GM12878 (cell line): Measurements from ENCODE around the gene GATAD2B. TPM values are rescaled to one million over a fixed set of nuclear protein-coding genes. Genes with fewer than 3 reads are reported as not detected.

Experiments
- ATAC-seq: fragments of 200-7000 bp; cut with Tn5 transposase; 3 replicates; pipeline ENCODE4 v1.9.1; 2020; ENCODE audit warnings: mild to moderate bottlenecking, moderate library complexity
- BruUV-seq: library from RNA; stranded (reverse); fragments of 400-500 nt; replicated peaks from 2 replicates; lab custom pipeline; 2021; lab: Mats Ljungman, UMichigan
- CTCF ChIA-PET: fragments of 300-600 bp; sonication (Branson Sonifier 250); formaldehyde crosslinking; extraction: SDS; loops from one replicate; lab custom pipeline; 2021; ENCODE audit warnings: inconsistent platforms; lab: Yijun Ruan, JAX
- POLR2A ChIA-PET: fragments of 350-600 bp; formaldehyde crosslinking; extraction: SDS; loops from one replicate; lab custom pipeline; 2021; ENCODE audit warnings: inconsistent platforms; lab: Charles Lee
- RAD21 ChIA-PET: fragments of 300-600 bp; sonication (Branson Sonifier 250); formaldehyde crosslinking; loops from one replicate; lab custom pipeline; 2023; ENCODE audit warnings: antibody characterized with exemption; ENCODE audit not compliant: unreplicated experiment; lab: Charles Lee
- SMC1A ChIA-PET: fragments of 300-600 bp; sonication (Branson Sonifier 250); formaldehyde crosslinking; loops from one replicate; lab custom pipeline; 2023; ENCODE audit not compliant: unreplicated experiment, uncharacterized antibody; lab: Charles Lee
- DNase-seq: peaks from one replicate; pipeline ENCODE4 v3.0.0-alpha.2; 2011; ENCODE audit warnings: low read depth, low spot score
- FAIRE-seq: peaks from 3 replicates; lab custom pipeline; 2011; peaks lifted over from hg19 to GRCh38; lab: Jason Lieb, UNC
- H2AFZ ChIP-seq: 2 replicates; pipeline ENCODE4 v1.6.0; 2011; ENCODE audit warnings: low read depth, low read length, control low read depth; ENCODE audit not compliant: control insufficient read depth
- H3K27ac ChIP-seq: 2 replicates; pipeline ENCODE4 v1.5.1; 2011; ENCODE audit warnings: control low read depth; ENCODE audit not compliant: control insufficient read depth, insufficient read depth
- H3K27me3 ChIP-seq, 2 experiments: replicated peaks in 1 of 2; 2 replicates each; pipeline versions ENCODE4 v1.6.0 to v1.6.1; 2011; ENCODE audit warnings: low read length in 1 of 2; ENCODE audit not compliant: control insufficient read depth in 2 of 2, insufficient read depth in 2 of 2
- H3K36me3 ChIP-seq, 2 experiments: 2 replicates each; pipeline ENCODE4 v1.5.1; 2011; ENCODE audit warnings: low read length in 1 of 2; ENCODE audit not compliant: control insufficient read depth in 2 of 2, insufficient read depth in 2 of 2
- H3K4me1 ChIP-seq: 2 replicates; pipeline ENCODE4 v1.6.1; 2011; ENCODE audit warnings: mild to moderate bottlenecking, low read length, moderate library complexity, mixed read lengths; ENCODE audit not compliant: control insufficient read depth, insufficient read depth
- H3K4me2 ChIP-seq: 2 replicates; pipeline ENCODE4 v1.6.0; 2011; ENCODE audit warnings: control low read depth; ENCODE audit not compliant: control insufficient read depth, insufficient read depth
- H3K4me3 ChIP-seq: fragments of 200-600 bp; sonication (generic); 2 replicates; pipeline ENCODE4 v1.5.1; 2016
- H3K79me2 ChIP-seq: 2 replicates; pipeline ENCODE4 v1.6.0; 2011; ENCODE audit warnings: low read length; ENCODE audit not compliant: control insufficient read depth, insufficient read depth
- H3K9ac ChIP-seq: 2 replicates; pipeline ENCODE4 v1.8.0; 2011; ENCODE audit warnings: low read length, control low read depth, mixed read lengths; ENCODE audit not compliant: control insufficient read depth, insufficient read depth
- H3K9me3 ChIP-seq: replicated peaks from 3 replicates; pipeline ENCODE4 v1.5.1; 2011; ENCODE audit warnings: mild to moderate bottlenecking, low read length; ENCODE audit not compliant: control insufficient read depth, insufficient read depth
- H4K20me1 ChIP-seq: 2 replicates; pipeline ENCODE4 v1.6.0; 2011; ENCODE audit not compliant: control insufficient read depth, insufficient read depth
- LARP7 ChIP-seq: fragments of 450-650 bp; IDR thresholded peaks from 2 replicates; pipeline ENCODE4 v1.6.1; 2017; ENCODE audit warnings: mild to moderate bottlenecking
- MAX ChIP-seq: IDR thresholded peaks from 2 replicates; pipeline ENCODE4 v1.6.1; 2012; ENCODE audit warnings: low read depth, low read length, improper control_type of control experiment
- NFIC ChIP-seq: IDR thresholded peaks from 2 replicates; pipeline ENCODE4 v1.6.1; 2012; ENCODE audit warnings: low read depth, mild to moderate bottlenecking, inconsistent platforms, low read length, moderate library complexity
- NR2C2 ChIP-seq: IDR thresholded peaks from 2 replicates; pipeline ENCODE4 v1.6.1; 2011; ENCODE audit warnings: borderline replicate concordance, low read depth; ENCODE audit not compliant: control insufficient read depth, insufficient read length
- POLR2AphosphoS5 ChIP-seq: IDR thresholded peaks from 2 replicates; pipeline ENCODE4 v1.6.1; 2011; ENCODE audit warnings: mild to moderate bottlenecking, low read length, inconsistent platforms
- SUPT20H ChIP-seq: IDR thresholded peaks from 2 replicates; pipeline ENCODE4 v1.6.1; 2011; ENCODE audit warnings: low read depth, mild to moderate bottlenecking, low read length, moderate library complexity, borderline replicate concordance; ENCODE audit not compliant: control insufficient read depth
- TAF1 ChIP-seq: IDR thresholded peaks from 2 replicates; pipeline ENCODE4 v1.6.1; 2011; ENCODE audit warnings: mild to moderate bottlenecking, low read depth, low read length, borderline replicate concordance
- ZBTB11 ChIP-seq: fragments of 450-650 bp; formaldehyde crosslinking; IDR thresholded peaks from 2 replicates; pipeline ENCODE4 v1.5.0; 2022; ENCODE audit warnings: mild to moderate bottlenecking, missing genetic modification characterization
- ZNF24 ChIP-seq: fragments of 450-650 bp; IDR thresholded peaks from 2 replicates; pipeline ENCODE4 v1.6.1; 2017; ENCODE audit warnings: antibody characterized with exemption, mild to moderate bottlenecking
- WGBS: methylation state at CpG from one replicate; pipeline ENCODE4 v1.1.6; 2016; ENCODE audit warnings: low lambda C conversion rate; ENCODE audit not compliant: insufficient replicate concordance, insufficient coverage; ENCODE audit errors: missing lambda C conversion rate; 5-methylcytosine and 5-hydroxymethylcytosine counted together
- in situ Hi-C: fragments of 300-500 bp; cut with MboI; formaldehyde crosslinking; loops from 9 replicates; pipeline ENCODE4 v1.14.3; 2018; ENCODE audit warnings: mixed read lengths
- intact Hi-C: fragments of 100-400 bp; cut with micrococcal nuclease; formaldehyde crosslinking; loops from one replicate; pipeline ENCODE4 v1.14.2; 2022; ENCODE audit not compliant: unreplicated experiment
- polyA plus RNA-seq, 11 experiments: library from polyadenylated mRNA; depleted of rRNA in 4 of 11; unstranded in 6 of 11; stranded (reverse) in 5 of 11; fragments of >200 nt; fragmentation: Nextera tagmentation in 4 of 11; fragmentation: Illumina TruSeq in 1 of 11; extraction: Ambion mirVana in 4 of 11; extraction: Trizol in 1 of 11; gene quantifications; 1 replicate in 1 of 11; 2 replicates in 10 of 11; pipeline versions ENCODE4 v1.2.1 to v1.2.3, GENCODE V29; 2011 to 2016; ENCODE audit warnings: inconsistent platforms in 2 of 11, missing spikeins in 2 of 11, low read depth in 1 of 11
- total RNA-seq, 4 experiments: library from RNA; depleted of rRNA in 3 of 4; stranded (reverse); fragments of >200 nt in 3 of 4; fragmentation: Illumina TruSeq in 1 of 4; extraction: Trizol in 1 of 4; gene quantifications; 2 replicates each; pipeline versions ENCODE4 v1.2.1 to v1.2.3, GENCODE V29; 2013 to 2021

Gene GATAD2B
- total and polyA plus RNA-seq, 10 of the 15 experiments (the other 5 are each of a cell fraction or from before 2014, with no cell fraction given) = 2.4 to 63.1 (median 8.7) TPM

- in situ Hi-C loops (no loop called here), intact Hi-C loops (no loop called here)
Measured at GRCh38 chr1:153880024-153880423, 42.7 kb downstream of the GATAD2B start.

More at GRCh38 chr1:153880024-153880423, 42.7 kb downstream of the GATAD2B start:
- Histone ChIP-seq H3K4me3 (no peak overlapping the region), H3K9me3 (no peaks in the 10 kb centered on the region), H3K9ac (no peak overlapping the region), H2AFZ (no peak overlapping the region), H3K27ac (no peak overlapping the region), H3K27me3 (no peaks in the 10 kb centered on the region), H3K79me2 (peaks cover 69% of the 10 kb centered on the region)
- SMC1A ChIA-PET = interaction anchor here (1.3 kb wide), 1 partner anchor 64 kb away, joined by 5 read pairs; no protein-coding TSS in a partner anchor
- WGBS = 93% methylated on average over 9 of the region's 9 CpGs
- no TSS peak for BruUV-seq
- RAD21 ChIA-PET = no interaction called here
- ATAC-seq (no peak), FAIRE-seq (no peak), DNase-seq (no peak)
- CTCF ChIA-PET = interaction anchor here (1.0 kb wide), 1 partner anchor 14 kb away, joined by 3 read pairs; no protein-coding TSS in a partner anchor
- TF ChIP-seq NR2C2 (no peak), MAX (no peak), ZNF24 (no peak), POLR2AphosphoS5 (no peak), NFIC (no peak), LARP7 (no peak), SUPT20H (no peak), TAF1 (no peak), ZBTB11 (CRISPR knock-in tag) (no peak)
- TF ChIP-seq, all 136 proteins: peak for 0
- H3K36me3 ChIP-seq = peaks cover 3 to 5% of the 10 kb centered on the region in 2 experiments; a peak in 2 of 4 replicates
- H3K4me1 ChIP-seq = no peaks in the 10 kb centered on the region; the same call in 1 of the 2 replicates
- H4K20me1 ChIP-seq = no peaks in the 10 kb centered on the region; the same call in 1 of the 2 replicates
- POLR2A ChIA-PET = no interaction called here
- H3K4me2 ChIP-seq = no peak overlapping the region
